HEK293 (cell line): Measurements from ENCODE around the gene PIANP.
A peak's percentile ranks its signal among the peaks of the same experiment; 100 is the strongest.

ENCODE experiments used
- CTCF ChIA-PET: fragments of 350-600 bp; formaldehyde crosslinking; extraction: SDS; loops from one replicate; lab custom pipeline; 2021; ENCODE audit warnings: antibody characterized with exemption; lab: Yijun Ruan, JAX
- POLR2A ChIA-PET: fragments of 300-600 bp; formaldehyde crosslinking; extraction: SDS; loops from one replicate; lab custom pipeline; 2020; ENCODE audit warnings: antibody characterized with exemption, inconsistent platforms; lab: Yijun Ruan, JAX
- H3K27ac ChIP-seq: fragments of 200-500 bp; sonication (Bioruptor generic); 2 replicates; pipeline ENCODE4 v1.5.1; 2014; ENCODE audit warnings: low read depth, low read length, control low read depth, inconsistent platforms; ENCODE audit errors: extremely low read depth
- H3K36me3 ChIP-seq, 2 experiments: fragments of 200-500 bp in 1 of 2; sonication (Bioruptor generic) in 1 of 2; 1 replicate in 1 of 2; 2 replicates in 1 of 2; pipeline ENCODE4 v1.5.1; 2014 to 2017; ENCODE audit warnings: inconsistent platforms in 2 of 2, low read length in 2 of 2; ENCODE audit not compliant: control insufficient read depth in 2 of 2, insufficient read depth in 1 of 2
- H3K4me1 ChIP-seq: fragments of 200-500 bp; sonication (Bioruptor generic); 2 replicates; pipeline ENCODE4 v1.5.1; 2014; ENCODE audit warnings: mild to moderate bottlenecking, low read length, inconsistent platforms; ENCODE audit not compliant: control insufficient read depth, insufficient read depth
- H3K4me3 ChIP-seq: 2 replicates; pipeline ENCODE4 v1.5.1; 2011; ENCODE audit warnings: low read depth, mild to moderate bottlenecking, control low read depth, low read length, moderate library complexity
- H3K9me3 ChIP-seq: fragments of 200-500 bp; sonication (Bioruptor generic); 2 replicates; pipeline ENCODE4 v1.5.1; 2014; ENCODE audit warnings: low read depth, low read length, inconsistent platforms; ENCODE audit not compliant: control insufficient read depth, insufficient read depth
- ATF2 ChIP-seq: fragments of 450-650 bp; formaldehyde crosslinking; IDR thresholded peaks from 2 replicates; pipeline ENCODE4 v1.5.1; 2016; ENCODE audit warnings: missing biosample characterization, missing genetic modification characterization, low read depth
- BCL11B ChIP-seq: fragments of 450-650 bp; formaldehyde crosslinking; IDR thresholded peaks from 2 replicates; pipeline ENCODE4 v1.5.1; 2016; ENCODE audit warnings: low read depth, missing biosample characterization, missing genetic modification characterization
- EGR2 ChIP-seq: fragments of 450-650 bp; formaldehyde crosslinking; IDR thresholded peaks from 2 replicates; pipeline ENCODE4 v1.5.1; 2016; ENCODE audit warnings: low read depth, missing biosample characterization, missing genetic modification characterization
- HIC1 ChIP-seq: fragments of 450-650 bp; formaldehyde crosslinking; IDR thresholded peaks from 2 replicates; pipeline ENCODE4 v1.5.1; 2016; ENCODE audit warnings: missing biosample characterization, missing genetic modification characterization
- HOXC10 ChIP-seq: sonication (generic); formaldehyde crosslinking; IDR thresholded peaks from 2 replicates; pipeline ENCODE4 v1.8.1; 2023; ENCODE audit warnings: mild to moderate bottlenecking, missing genetic modification reagents
- KLF16 ChIP-seq: fragments of 450-650 bp; formaldehyde crosslinking; IDR thresholded peaks from 2 replicates; pipeline ENCODE4 v1.5.1; 2017; ENCODE audit warnings: missing biosample characterization, missing genetic modification characterization
- KLF17 ChIP-seq: fragments of 450-650 bp; formaldehyde crosslinking; IDR thresholded peaks from 2 replicates; pipeline ENCODE4 v1.5.1; 2016; ENCODE audit warnings: missing biosample characterization, missing genetic modification characterization
- OVOL3 ChIP-seq: fragments of 450-650 bp; formaldehyde crosslinking; IDR thresholded peaks from 2 replicates; pipeline ENCODE4 v1.5.1; 2016; ENCODE audit warnings: missing biosample characterization, missing genetic modification characterization
- REPIN1 ChIP-seq: fragments of 450-650 bp; formaldehyde crosslinking; IDR thresholded peaks from 2 replicates; pipeline ENCODE4 v1.5.1; 2017; ENCODE audit warnings: missing biosample characterization, missing genetic modification characterization, low read depth
- SP2 ChIP-seq: fragments of 450-650 bp; formaldehyde crosslinking; IDR thresholded peaks from 2 replicates; pipeline ENCODE4 v1.5.1; 2016; ENCODE audit warnings: missing biosample characterization, missing genetic modification characterization
- WT1 ChIP-seq: fragments of 450-650 bp; formaldehyde crosslinking; IDR thresholded peaks from 2 replicates; pipeline ENCODE4 v1.5.1; 2016; ENCODE audit warnings: missing biosample characterization, missing genetic modification characterization
- ZBTB21 ChIP-seq: fragments of 450-650 bp; formaldehyde crosslinking; IDR thresholded peaks from 2 replicates; pipeline ENCODE4 v1.5.1; 2017; ENCODE audit warnings: missing biosample characterization, missing genetic modification characterization
- ZBTB8A ChIP-seq: fragments of 450-650 bp; formaldehyde crosslinking; IDR thresholded peaks from 2 replicates; pipeline ENCODE4 v1.5.1; 2016; ENCODE audit warnings: missing biosample characterization, missing genetic modification characterization
- ZFP41 ChIP-seq: fragments of 450-650 bp; formaldehyde crosslinking; IDR thresholded peaks from 2 replicates; pipeline ENCODE4 v1.5.1; 2016; ENCODE audit warnings: missing biosample characterization, missing genetic modification characterization, borderline replicate concordance
- ZFP69B ChIP-seq: fragments of 450-650 bp; formaldehyde crosslinking; IDR thresholded peaks from 2 replicates; pipeline ENCODE4 v1.5.1; 2016; ENCODE audit warnings: missing biosample characterization, missing genetic modification characterization
- ZNF133 ChIP-seq: fragments of 450-650 bp; formaldehyde crosslinking; IDR thresholded peaks from 2 replicates; pipeline ENCODE4 v1.5.1; 2016; ENCODE audit warnings: missing biosample characterization, missing genetic modification characterization
- ZNF155 ChIP-seq: fragments of 450-650 bp; formaldehyde crosslinking; IDR thresholded peaks from 2 replicates; pipeline ENCODE4 v1.5.1; 2016; ENCODE audit warnings: missing biosample characterization, missing genetic modification characterization
- ZNF248 ChIP-seq: fragments of 450-650 bp; formaldehyde crosslinking; IDR thresholded peaks from 2 replicates; pipeline ENCODE4 v1.5.1; 2017; ENCODE audit warnings: missing biosample characterization, missing genetic modification characterization
- ZNF366 ChIP-seq: fragments of 450-650 bp; formaldehyde crosslinking; conservative IDR thresholded peaks from 2 replicates; pipeline ENCODE4 v1.5.1; 2016; ENCODE audit warnings: missing biosample characterization, missing genetic modification characterization
- ZNF404 ChIP-seq: fragments of 450-650 bp; formaldehyde crosslinking; IDR thresholded peaks from 2 replicates; pipeline ENCODE4 v1.5.1; 2017; ENCODE audit warnings: missing biosample characterization, missing genetic modification characterization
- ZNF48 ChIP-seq: fragments of 450-650 bp; formaldehyde crosslinking; IDR thresholded peaks from 2 replicates; pipeline ENCODE4 v1.5.1; 2016; ENCODE audit warnings: missing biosample characterization, missing genetic modification characterization
- ZNF488 ChIP-seq: fragments of 450-650 bp; formaldehyde crosslinking; IDR thresholded peaks from 2 replicates; pipeline ENCODE4 v1.5.1; 2016; ENCODE audit warnings: missing biosample characterization, missing genetic modification characterization
- ZNF521 ChIP-seq: fragments of 450-650 bp; formaldehyde crosslinking; IDR thresholded peaks from 2 replicates; pipeline ENCODE4 v1.5.1; 2017; ENCODE audit warnings: missing biosample characterization, mild to moderate bottlenecking, missing genetic modification characterization
- ZNF600 ChIP-seq: fragments of 450-650 bp; formaldehyde crosslinking; IDR thresholded peaks from 2 replicates; pipeline ENCODE4 v1.5.1; 2016; ENCODE audit warnings: missing biosample characterization, missing genetic modification characterization
- ZNF670 ChIP-seq: fragments of 450-650 bp; formaldehyde crosslinking; IDR thresholded peaks from 2 replicates; pipeline ENCODE4 v1.5.1; 2016; ENCODE audit warnings: missing biosample characterization, missing genetic modification characterization, low read depth
- ZNF692 ChIP-seq: fragments of 450-650 bp; formaldehyde crosslinking; IDR thresholded peaks from 2 replicates; pipeline ENCODE4 v1.5.1; 2016; ENCODE audit warnings: missing biosample characterization, missing genetic modification characterization
- ZNF785 ChIP-seq: fragments of 450-650 bp; formaldehyde crosslinking; IDR thresholded peaks from 2 replicates; pipeline ENCODE4 v1.5.1; 2016; ENCODE audit warnings: missing biosample characterization, missing genetic modification characterization
- ZXDB ChIP-seq: fragments of 450-650 bp; formaldehyde crosslinking; IDR thresholded peaks from 2 replicates; pipeline ENCODE4 v1.5.1; 2016; ENCODE audit warnings: missing biosample characterization, missing genetic modification characterization

PIANP gene

GRCh38 chr12:6691473-6691872, 9.1 kb downstream of the PIANP start:
- Histone ChIP-seq H3K27ac (no peak overlapping the region), H3K4me1 (peaks cover 13% of the 10 kb centered on the region), H3K36me3 (peaks cover under 1 to 22% of the 10 kb centered on the region in 2 experiments; a peak in 2 of 3 replicates), H3K9me3 (no peaks in the 10 kb centered on the region), H3K4me3 (no peak overlapping the region)
- ChIA-PET POLR2A (interaction anchor here (1.0 to 2.0 kb wide), 3 partner anchors 32 to 85 kb away, joined by 3 to 8 read pairs (median 7); partner anchors contain the start of genes COPS7A and MLF2), CTCF (interaction anchor here (0.7 to 1.1 kb wide), 2 partner anchors 42 to 131 kb away, joined by 3 read pairs; no protein-coding TSS in a partner anchor)
- TF ChIP-seq KLF17 (tag by site-specific recombination) (no peak), ZFP41 (tag by site-specific recombination) (no peak), ZNF48 (no peak), ZBTB8A (tag by site-specific recombination) (no peak), HOXC10 (no peak), ZXDB (tag by site-specific recombination) (no peak), ZNF404 (tag by site-specific recombination) (no peak), EGR2 (tag by site-specific recombination) (no peak), WT1 (tag by site-specific recombination) (no peak), ZBTB21 (tag by site-specific recombination) (no peak), ZNF692 (tag by site-specific recombination) (no peak), BCL11B (tag by site-specific recombination) (no peak), ZFP69B (tag by site-specific recombination) (no peak), HIC1 (tag by site-specific recombination) (no peak), OVOL3 (tag by site-specific recombination) (no peak), ZNF521 (tag by site-specific recombination) (no peak), ATF2 (no peak), KLF16 (tag by site-specific recombination) (no peak)

GRCh38 chr12:6688999-6689882, 11.4 kb downstream of the PIANP start, which contains the start of gene ZNF384:
ZNF384 (minus strand) TSS chr12:6689375; CDS start chr12:6679520, 9,855 bp downstream.
- peaks cover 12 to 22% of the 10 kb centered on the region in 2 experiments; a peak in 2 of 3 replicates for H3K36me3 ChIP-seq
- H3K4me1 ChIP-seq: peaks cover 13% of the 10 kb centered on the region
- no peak for TF ChIP-seq ZNF488 (tag by site-specific recombination)
- no peak for TF ChIP-seq ZNF670
- TF ChIP-seq ZNF785 (tag by site-specific recombination): peak; percentile 97
- TF ChIP-seq ZNF366 (tag by site-specific recombination): peak; percentile 96
- no peak for TF ChIP-seq ZNF133 (tag by site-specific recombination)
- TF ChIP-seq SP2: peak; percentile 97
- TF ChIP-seq ZNF155 (tag by site-specific recombination): no peak
- no peak for TF ChIP-seq ZNF248 (tag by site-specific recombination)
- peak; percentile 100 for TF ChIP-seq KLF16 (tag by site-specific recombination)
- TF ChIP-seq ZNF48: no peak
- no peak for TF ChIP-seq ZNF600 (tag by site-specific recombination)
- no peak for TF ChIP-seq ZFP41 (tag by site-specific recombination)
- no peak; the same call in 1 of the 2 replicates for TF ChIP-seq REPIN1 (tag by site-specific recombination)

More at GRCh38 chr12:6688999-6689882, 11.4 kb downstream of the PIANP start, which contains the start of gene ZNF384:
- POLR2A ChIA-PET: interaction anchor here (0.5 to 2.2 kb wide), 47 partner anchors 8 to 501 kb away, joined by 3 to 104 read pairs (median 5); partner anchors contain the start of genes C12orf57, CDCA3, COPS7A and GAPDH
- Histone ChIP-seq H3K27ac (peak within 1 kb of the TSS; percentile 99), H3K4me3 (peak within 1 kb of the TSS; percentile 73), H3K9me3 (no peaks in the 10 kb centered on the region)
- CTCF ChIA-PET: interaction anchor here (0.6 to 1.2 kb wide), 8 partner anchors 21 to 183 kb away, joined by 3 to 4 read pairs (median 3); partner anchors contain the start of gene MLF2
